Measurements from ENCODE around the gene MKX.

Gene MKX

GRCh38 chr10:27759483-27760272 lies 14.1 kb upstream of the MKX start:
- Histone ChIP-seq H3K27me3 (ENCODE audit: control insufficient read depth in 1 of 2, insufficient read depth in 2 of 2, low read length in 2 of 2) (no peaks in the 10 kb centered on the region), H3K9ac (ENCODE audit: low read length in 2 of 2) (no peak overlapping the region), H3K9me3 (ENCODE audit: control insufficient read depth in 2 of 2, low read length in 2 of 2) (no peaks in the 10 kb centered on the region), H3K36me3 (ENCODE audit: control insufficient read depth in 2 of 2, insufficient read depth in 2 of 2, low read length in 2 of 2) (no peaks in the 10 kb centered on the region), H3K4me1 (ENCODE audit: control insufficient read depth, insufficient read depth, low read length) (no peaks in the 10 kb centered on the region), H3K27ac (ENCODE audit: low read length) (no peak overlapping the region), H3K4me3 (ENCODE audit: low read length in 2 of 2) (no peak overlapping the region)

GRCh38 chr10:27752673-27753237 lies 7.1 kb upstream of the MKX start:
- Histone ChIP-seq H3K27ac (ENCODE audit: low read length) (no peak overlapping the region), H3K27me3 (ENCODE audit: control insufficient read depth in 1 of 2, insufficient read depth in 2 of 2, low read length in 2 of 2) (no peaks in the 10 kb centered on the region), H3K4me3 (ENCODE audit: low read length in 2 of 2) (no peak overlapping the region), H3K4me1 (ENCODE audit: control insufficient read depth, insufficient read depth, low read length) (no peaks in the 10 kb centered on the region), H3K9ac (ENCODE audit: low read length in 2 of 2) (no peak overlapping the region), H3K9me3 (ENCODE audit: control insufficient read depth in 2 of 2, low read length in 2 of 2) (no peaks in the 10 kb centered on the region), H3K36me3 (ENCODE audit: control insufficient read depth in 2 of 2, insufficient read depth in 2 of 2, low read length in 2 of 2) (no peaks in the 10 kb centered on the region)

GRCh38 chr10:27748601-27749000 lies 3.0 kb upstream of the MKX start:
- no peak overlapping the region for H3K4me3 ChIP-seq (ENCODE audit: low read length in 2 of 2)
- H3K27ac ChIP-seq (ENCODE audit: low read length): no peak overlapping the region
- H3K27me3 ChIP-seq (ENCODE audit: control insufficient read depth in 1 of 2, insufficient read depth in 2 of 2, low read length in 2 of 2): no peaks in the 10 kb centered on the region
- H3K9me3 ChIP-seq (ENCODE audit: control insufficient read depth in 2 of 2, low read length in 2 of 2): no peaks in the 10 kb centered on the region
- peaks cover 28% of the 10 kb centered on the region for H3K4me1 ChIP-seq (ENCODE audit: control insufficient read depth, insufficient read depth, low read length)
- H3K36me3 ChIP-seq (ENCODE audit: control insufficient read depth in 2 of 2, insufficient read depth in 2 of 2, low read length in 2 of 2): no peaks in the 10 kb centered on the region
- no peak overlapping the region for H3K9ac ChIP-seq (ENCODE audit: low read length in 2 of 2)

- peak overlapping the region in 1 of 2 donors; percentile 83 for H3K4me3 ChIP-seq (ENCODE audit: low read length in 2 of 2)
- H3K27me3 ChIP-seq (ENCODE audit: control insufficient read depth in 1 of 2, insufficient read depth in 2 of 2, low read length in 2 of 2): no peaks in the 10 kb centered on the region
- H3K4me1 ChIP-seq (ENCODE audit: control insufficient read depth, insufficient read depth, low read length): peaks cover 38% of the 10 kb centered on the region
- H3K9me3 ChIP-seq (ENCODE audit: control insufficient read depth in 2 of 2, low read length in 2 of 2): no peaks in the 10 kb centered on the region
- H3K27ac ChIP-seq (ENCODE audit: low read length): peak overlapping the region; percentile 49
- no peaks in the 10 kb centered on the region for H3K36me3 ChIP-seq (ENCODE audit: control insufficient read depth in 2 of 2, insufficient read depth in 2 of 2, low read length in 2 of 2)
- H3K9ac ChIP-seq (ENCODE audit: low read length in 2 of 2): peak overlapping the region in 1 of 2 donors; percentile 29
Observed at GRCh38 chr10:27747096-27747451, 1.5 kb upstream of the MKX start.

GRCh38 chr10:27746397-27747095 lies 927 bp upstream of the MKX start:
- Histone ChIP-seq H3K27ac (ENCODE audit: low read length) (peak overlapping the region; percentile 49), H3K27me3 (ENCODE audit: control insufficient read depth in 1 of 2, insufficient read depth in 2 of 2, low read length in 2 of 2) (no peaks in the 10 kb centered on the region), H3K9me3 (ENCODE audit: control insufficient read depth in 2 of 2, low read length in 2 of 2) (no peaks in the 10 kb centered on the region), H3K4me3 (ENCODE audit: low read length in 2 of 2) (peak overlapping the region; percentile 81 to 83), H3K36me3 (ENCODE audit: control insufficient read depth in 2 of 2, insufficient read depth in 2 of 2, low read length in 2 of 2) (no peaks in the 10 kb centered on the region), H3K4me1 (ENCODE audit: control insufficient read depth, insufficient read depth, low read length) (peaks cover 43% of the 10 kb centered on the region), H3K9ac (ENCODE audit: low read length in 2 of 2) (peak overlapping the region; percentile 14 to 37)

- Histone ChIP-seq H3K4me3 (ENCODE audit: low read length in 2 of 2) (peak overlapping the region; percentile 81 to 83), H3K9me3 (ENCODE audit: control insufficient read depth in 2 of 2, low read length in 2 of 2) (no peaks in the 10 kb centered on the region), H3K27ac (ENCODE audit: low read length) (peak overlapping the region; percentile 90), H3K36me3 (ENCODE audit: control insufficient read depth in 2 of 2, insufficient read depth in 2 of 2, low read length in 2 of 2) (peaks cover 0 to 6% of the 10 kb centered on the region in 2 donors), H3K4me1 (ENCODE audit: control insufficient read depth, insufficient read depth, low read length) (peaks cover 50% of the 10 kb centered on the region), H3K9ac (ENCODE audit: low read length in 2 of 2) (peak overlapping the region in 1 of 2 donors; percentile 84), H3K27me3 (ENCODE audit: control insufficient read depth in 1 of 2, insufficient read depth in 2 of 2, low read length in 2 of 2) (no peaks in the 10 kb centered on the region)
Observed at GRCh38 chr10:27744802-27745731, 552 bp downstream of the MKX start.

- H3K9ac ChIP-seq (ENCODE audit: low read length in 2 of 2): peak overlapping the region; percentile 80 to 84
- H3K27me3 ChIP-seq (ENCODE audit: control insufficient read depth in 1 of 2, insufficient read depth in 2 of 2, low read length in 2 of 2): no peaks in the 10 kb centered on the region
- H3K27ac ChIP-seq (ENCODE audit: low read length): peak overlapping the region; percentile 90
Observed at GRCh38 chr10:27743877-27744801, 1.5 kb downstream of the MKX start.

GRCh38 chr10:27743012-27743876 lies 2.4 kb downstream of the MKX start:
- no peaks in the 10 kb centered on the region for H3K27me3 ChIP-seq (ENCODE audit: control insufficient read depth in 1 of 2, insufficient read depth in 2 of 2, low read length in 2 of 2)
- peak overlapping the region; percentile 81 to 83 for H3K4me3 ChIP-seq (ENCODE audit: low read length in 2 of 2)
- peaks cover 50% of the 10 kb centered on the region for H3K4me1 ChIP-seq (ENCODE audit: control insufficient read depth, insufficient read depth, low read length)
- H3K9me3 ChIP-seq (ENCODE audit: control insufficient read depth in 2 of 2, low read length in 2 of 2): no peaks in the 10 kb centered on the region
- peak overlapping the region; percentile 90 for H3K27ac ChIP-seq (ENCODE audit: low read length)
- peak overlapping the region; percentile 80 to 84 for H3K9ac ChIP-seq (ENCODE audit: low read length in 2 of 2)
- H3K36me3 ChIP-seq (ENCODE audit: control insufficient read depth in 2 of 2, insufficient read depth in 2 of 2, low read length in 2 of 2): peaks cover 0 to 6% of the 10 kb centered on the region in 2 donors

More at GRCh38 chr10:27743877-27744801, 1.5 kb downstream of the MKX start:
- Histone ChIP-seq H3K9me3 (ENCODE audit: control insufficient read depth in 2 of 2, low read length in 2 of 2) (no peaks in the 10 kb centered on the region), H3K36me3 (ENCODE audit: control insufficient read depth in 2 of 2, insufficient read depth in 2 of 2, low read length in 2 of 2) (peaks cover 0 to 6% of the 10 kb centered on the region in 2 donors), H3K4me3 (ENCODE audit: low read length in 2 of 2) (peak overlapping the region; percentile 81 to 83), H3K4me1 (ENCODE audit: control insufficient read depth, insufficient read depth, low read length) (peaks cover 50% of the 10 kb centered on the region)

Measured in stomach smooth muscle (tissue), 2 donors.